Vagina (tissue), 2 donors: ENCODE data around the gene DDX20. TPM values are rescaled to one million over a fixed set of nuclear protein-coding genes. Genes with fewer than 3 reads are reported as not detected.

Source experiments
- DNase-seq, 2 donors: peaks; one replicate each; pipeline ENCODE4 v3.0.0-alpha.2; 2017; ENCODE audit errors: extremely low spot score in 2 of 2
- H3K27ac ChIP-seq: fragments of 200-600 bp; sonication (generic); one replicate; pipeline ENCODE4 v1.5.1; 2019
- H3K27me3 ChIP-seq: fragments of 200-600 bp; sonication (generic); one replicate; pipeline ENCODE4 v1.5.1; 2019
- H3K36me3 ChIP-seq, 2 donors: fragments of 200-600 bp; sonication (generic); one replicate each; pipeline ENCODE4 v1.5.1; 2017 to 2019
- H3K4me1 ChIP-seq: fragments of 200-600 bp; sonication (generic); one replicate; pipeline ENCODE4 v1.5.1; 2019
- H3K4me3 ChIP-seq, 2 donors: fragments of 200-600 bp; sonication (generic); 1 replicate in 1 of 2; 2 replicates in 1 of 2; pipeline ENCODE4 v1.5.1; 2016 to 2019
- H3K9me3 ChIP-seq: fragments of 200-600 bp; sonication (generic); one replicate; pipeline ENCODE4 v1.5.1; 2019
- CTCF ChIP-seq, 3 experiments: fragments of 450-650 bp in 2 of 3; fragments of 200-600 bp in 1 of 3; sonication (generic) in 1 of 3; IDR thresholded peaks; one replicate each; pipeline ENCODE4 v1.5.1; 2017 to 2019; ENCODE audit warnings: antibody characterized with exemption in 3 of 3, mild to moderate bottlenecking in 2 of 3, moderate library complexity in 2 of 3
- POLR2A ChIP-seq, 2 donors: fragments of 450-650 bp; IDR thresholded peaks; one replicate each; pipeline ENCODE4 v1.6.1; 2017; ENCODE audit warnings: antibody characterized with exemption in 2 of 2, mild to moderate bottlenecking in 2 of 2, moderate library complexity in 2 of 2
- POLR2AphosphoS5 ChIP-seq, 2 donors: sonication (generic); formaldehyde crosslinking; IDR thresholded peaks; one replicate each; pipeline ENCODE4 v1.9.0; 2017; ENCODE audit warnings: antibody characterized with exemption in 2 of 2, mild to moderate bottlenecking in 2 of 2, low read depth in 1 of 2; ENCODE audit not compliant: insufficient read depth in 1 of 2
- intact Hi-C: fragments of 100-400 bp; cut with DNase I; formaldehyde crosslinking; loops from one replicate; pipeline ENCODE4 v1.15.1; 2023
- total RNA-seq: library from RNA; depleted of rRNA; stranded (reverse); fragments of >200 nt; gene quantifications from one replicate; pipeline ENCODE4 v1.2.3, GENCODE V29; 2016

Gene DDX20
- total RNA-seq, 1 donor from 2014 or later = 16.2 TPM

GRCh38 chr1:111747947-111748346 lies 7.8 kb upstream of the DDX20 start:
- H3K36me3 ChIP-seq = no peaks in the 10 kb centered on the region
- DNase-seq = peak in 1 of 2 donors; percentile 71
- no peaks in the 10 kb centered on the region for H3K9me3 ChIP-seq
- no peaks in the 10 kb centered on the region for H3K4me1 ChIP-seq
- intact Hi-C loops = loop anchor here (10.0 kb wide), 1 partner anchor 243 kb away; the partner anchor contains the start of genes ADORA3 and TMIGD3
- no peaks in the 10 kb centered on the region for H3K27me3 ChIP-seq
- no peak for TF ChIP-seq CTCF (IDR thresholded peaks at IDR 0.05)
- TF ChIP-seq POLR2A (IDR thresholded peaks at IDR 0.05) = no peak
- no peak for TF ChIP-seq POLR2AphosphoS5 (IDR thresholded peaks at IDR 0.05; ENCODE audit: insufficient read depth in 1 of 2, low read depth in 1 of 2)
- H3K27ac ChIP-seq = no peak overlapping the region
- no peak overlapping the region for H3K4me3 ChIP-seq

GRCh38 chr1:111749628-111750027 lies 6.1 kb upstream of the DDX20 start:
- peaks cover 2% of the 10 kb centered on the region for H3K4me1 ChIP-seq
- no peak overlapping the region for H3K4me3 ChIP-seq
- no peaks in the 10 kb centered on the region for H3K36me3 ChIP-seq
- no peak for TF ChIP-seq POLR2AphosphoS5 (IDR thresholded peaks at IDR 0.05; ENCODE audit: insufficient read depth in 1 of 2, low read depth in 1 of 2)
- TF ChIP-seq POLR2A (IDR thresholded peaks at IDR 0.05) = no peak
- TF ChIP-seq CTCF (IDR thresholded peaks at IDR 0.05) = no peak
- DNase-seq = no peak
- H3K9me3 ChIP-seq = no peaks in the 10 kb centered on the region
- H3K27me3 ChIP-seq = no peaks in the 10 kb centered on the region
- H3K27ac ChIP-seq = no peak overlapping the region
- intact Hi-C loops = loop anchor here (10.0 kb wide), 1 partner anchor 245 kb away; the partner anchor contains the start of genes ADORA3 and TMIGD3

GRCh38 chr1:111750856-111751255 lies 4.8 kb upstream of the DDX20 start:
- no peak overlapping the region for H3K27ac ChIP-seq
- intact Hi-C loops = no loop called here
- no peaks in the 10 kb centered on the region for H3K36me3 ChIP-seq
- H3K4me1 ChIP-seq = peaks cover 8% of the 10 kb centered on the region
- H3K27me3 ChIP-seq = no peaks in the 10 kb centered on the region
- H3K4me3 ChIP-seq = no peak overlapping the region
- no peak for DNase-seq
- H3K9me3 ChIP-seq = no peaks in the 10 kb centered on the region
- TF ChIP-seq POLR2A (IDR thresholded peaks at IDR 0.05) (no peak), POLR2AphosphoS5 (IDR thresholded peaks at IDR 0.05; ENCODE audit: insufficient read depth in 1 of 2, low read depth in 1 of 2) (no peak), CTCF (IDR thresholded peaks at IDR 0.05) (no peak)

GRCh38 chr1:111751906-111752575 lies 3.7 kb upstream of the DDX20 start:
- H3K36me3 ChIP-seq = no peaks in the 10 kb centered on the region
- H3K27ac ChIP-seq = no peak overlapping the region
- intact Hi-C loops = no loop called here
- DNase-seq = no peak
- H3K27me3 ChIP-seq = no peaks in the 10 kb centered on the region
- no peaks in the 10 kb centered on the region for H3K9me3 ChIP-seq
- no peak overlapping the region for H3K4me3 ChIP-seq
- peaks cover 16% of the 10 kb centered on the region for H3K4me1 ChIP-seq
- TF ChIP-seq POLR2A (IDR thresholded peaks at IDR 0.05) (no peak), POLR2AphosphoS5 (IDR thresholded peaks at IDR 0.05; ENCODE audit: insufficient read depth in 1 of 2, low read depth in 1 of 2) (no peak), CTCF (IDR thresholded peaks at IDR 0.05) (no peak)

GRCh38 chr1:111754984-111755330 lies 744 bp upstream of the DDX20 start:
- no peaks in the 10 kb centered on the region for H3K36me3 ChIP-seq
- TF ChIP-seq CTCF (IDR thresholded peaks at IDR 0.05) = no peak
- no peak for TF ChIP-seq POLR2AphosphoS5 (IDR thresholded peaks at IDR 0.05; ENCODE audit: insufficient read depth in 1 of 2, low read depth in 1 of 2)
- no peak for TF ChIP-seq POLR2A (IDR thresholded peaks at IDR 0.05)
- peak in 1 of 2 donors; percentile 91 for DNase-seq
- no peaks in the 10 kb centered on the region for H3K27me3 ChIP-seq
- H3K27ac ChIP-seq = peak overlapping the region; percentile 94
- peak overlapping the region; percentile 91 to 96 for H3K4me3 ChIP-seq
- peaks cover 25% of the 10 kb centered on the region for H3K4me1 ChIP-seq
- H3K9me3 ChIP-seq = no peaks in the 10 kb centered on the region
- intact Hi-C loops = no loop called here
